Measurements from ENCODE around the gene RFX6. TPM values are rescaled to one million over a fixed set of nuclear protein-coding genes. Genes with fewer than 3 reads are reported as not detected.

Gene RFX6
- total and polyA plus RNA-seq, 4 donors: 0.01 to 1.5 TPM; not detected in 2

- no peak overlapping the region for H3K9ac ChIP-seq (ENCODE audit: insufficient read depth in 1 of 2, low read length in 2 of 2)
- no peaks in the 10 kb centered on the region for H3K36me3 ChIP-seq (ENCODE audit: control insufficient read depth in 4 of 4, insufficient read depth in 4 of 4, low read length in 4 of 4)
- H3K9me3 ChIP-seq (ENCODE audit: control insufficient read depth in 4 of 4, insufficient read depth in 3 of 4, low read length in 3 of 4): no peaks in the 10 kb centered on the region
- H3K27me3 ChIP-seq (ENCODE audit: control insufficient read depth in 3 of 3, insufficient read depth in 3 of 3, low read length in 2 of 3): no peaks in the 10 kb centered on the region
- peaks cover 0 to 28% (median 0%) of the 10 kb centered on the region in 5 donors for H3K4me1 ChIP-seq (ENCODE audit: control insufficient read depth in 5 of 5, insufficient read depth in 5 of 5, low read length in 5 of 5)
- no peak overlapping the region for H3K4me3 ChIP-seq
- DNase-seq: peak in 1 of 3 donors; percentile 4
- H3K27ac ChIP-seq (ENCODE audit: low read depth in 1 of 2, low read length in 1 of 2): no peak overlapping the region
- no peak for ATAC-seq (ENCODE audit: insufficient read depth, low FRiP score)
- TF ChIP-seq CTCF (IDR thresholded peaks at IDR 0.05; ENCODE audit: control extremely low read depth, extremely low read depth): no peak
- 88% methylated on average over 2 of the region's 2 CpGs for WGBS, 2 donors
Measured at GRCh38 chr6:116888732-116889360, 11.8 kb downstream of the RFX6 start.

- ATAC-seq (ENCODE audit: insufficient read depth, low FRiP score): no peak
- 76 to 85% methylated on average over 1 of the region's 1 CpG for WGBS, 2 donors
- Histone ChIP-seq H3K4me1 (ENCODE audit: control insufficient read depth in 5 of 5, insufficient read depth in 5 of 5, low read length in 5 of 5) (peaks cover 0 to 9% (median 0%) of the 10 kb centered on the region in 5 donors), H3K4me3 (no peak overlapping the region), H3K27me3 (ENCODE audit: control insufficient read depth in 3 of 3, insufficient read depth in 3 of 3, low read length in 2 of 3) (no peaks in the 10 kb centered on the region), H3K9me3 (ENCODE audit: control insufficient read depth in 4 of 4, insufficient read depth in 3 of 4, low read length in 3 of 4) (no peaks in the 10 kb centered on the region), H3K9ac (ENCODE audit: insufficient read depth in 1 of 2, low read length in 2 of 2) (no peak overlapping the region), H3K27ac (ENCODE audit: low read depth in 1 of 2, low read length in 1 of 2) (no peak overlapping the region), H3K36me3 (ENCODE audit: control insufficient read depth in 4 of 4, insufficient read depth in 4 of 4, low read length in 4 of 4) (no peaks in the 10 kb centered on the region)
- TF ChIP-seq CTCF (IDR thresholded peaks at IDR 0.05; ENCODE audit: control extremely low read depth, extremely low read depth): no peak
- DNase-seq: no peak
Measured at GRCh38 chr6:116894669-116895068, 17.6 kb downstream of the RFX6 start.

DNA sequence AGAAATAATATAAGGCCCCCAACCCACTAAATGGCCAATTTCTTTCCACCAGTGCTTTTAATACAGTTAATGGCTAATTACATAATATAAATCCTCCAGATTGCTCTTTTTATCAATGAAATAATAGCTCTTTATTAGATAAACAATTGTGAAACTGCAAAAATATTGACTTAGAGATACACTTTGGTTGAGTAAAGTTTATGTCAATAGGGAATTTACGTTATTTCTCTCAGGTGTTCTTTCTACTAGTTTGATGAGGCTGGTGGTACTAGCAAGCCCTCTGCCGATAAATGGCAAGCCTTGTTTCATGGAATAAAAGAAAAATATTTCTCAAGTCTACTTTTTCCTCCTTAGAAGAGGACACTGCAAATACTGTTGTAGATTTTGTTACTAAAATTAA lies 18.9 kb downstream of the RFX6 start:
- no peaks in the 10 kb centered on the region for H3K27me3 ChIP-seq (ENCODE audit: control insufficient read depth in 3 of 3, insufficient read depth in 3 of 3, low read length in 2 of 3)
- no peak overlapping the region for H3K9ac ChIP-seq (ENCODE audit: insufficient read depth in 1 of 2, low read length in 2 of 2)
- ATAC-seq (ENCODE audit: insufficient read depth, low FRiP score) (no peak), DNase-seq (no peak)
- H3K4me3 ChIP-seq: no peak overlapping the region
- peaks cover 0 to 3% (median 0%) of the 10 kb centered on the region in 5 donors for H3K4me1 ChIP-seq (ENCODE audit: control insufficient read depth in 5 of 5, insufficient read depth in 5 of 5, low read length in 5 of 5)
- no peak for TF ChIP-seq CTCF (IDR thresholded peaks at IDR 0.05; ENCODE audit: control extremely low read depth, extremely low read depth)
- no peaks in the 10 kb centered on the region for H3K9me3 ChIP-seq (ENCODE audit: control insufficient read depth in 4 of 4, insufficient read depth in 3 of 4, low read length in 3 of 4)
- H3K36me3 ChIP-seq (ENCODE audit: control insufficient read depth in 4 of 4, insufficient read depth in 4 of 4, low read length in 4 of 4): no peaks in the 10 kb centered on the region
- 60 to 84% methylated on average over 2 of the region's 2 CpGs for WGBS, 2 donors
- no peak overlapping the region for H3K27ac ChIP-seq (ENCODE audit: low read depth in 1 of 2, low read length in 1 of 2)

- Histone ChIP-seq H3K4me1 (ENCODE audit: control insufficient read depth in 5 of 5, insufficient read depth in 5 of 5, low read length in 5 of 5) (no peaks in the 10 kb centered on the region), H3K36me3 (ENCODE audit: control insufficient read depth in 4 of 4, insufficient read depth in 4 of 4, low read length in 4 of 4) (no peaks in the 10 kb centered on the region), H3K9ac (ENCODE audit: insufficient read depth in 1 of 2, low read length in 2 of 2) (no peak overlapping the region), H3K4me3 (no peak overlapping the region), H3K27me3 (ENCODE audit: control insufficient read depth in 3 of 3, insufficient read depth in 3 of 3, low read length in 2 of 3) (no peaks in the 10 kb centered on the region), H3K27ac (ENCODE audit: low read depth in 1 of 2, low read length in 1 of 2) (no peak overlapping the region), H3K9me3 (ENCODE audit: control insufficient read depth in 4 of 4, insufficient read depth in 3 of 4, low read length in 3 of 4) (peaks cover 0 to 3% (median 2%) of the 10 kb centered on the region in 4 donors)
- TF ChIP-seq CTCF (IDR thresholded peaks at IDR 0.05; ENCODE audit: control extremely low read depth, extremely low read depth): no peak
- ATAC-seq (ENCODE audit: insufficient read depth, low FRiP score) (no peak), DNase-seq (no peak)
- 41 to 63% methylated on average over 3 of the region's 3 CpGs for WGBS, 2 donors
Measured at GRCh38 chr6:116902634-116903033, 25.6 kb downstream of the RFX6 start.
